HG02763 (cell line): ENCODE data around the gene MBD6.

ENCODE experiments used
- ATAC-seq: cut with Tn5 transposase; IDR thresholded peaks from one replicate; pipeline ENCODE4 v1.9.1; 2021; ENCODE audit warnings: mild to moderate bottlenecking, moderate library complexity; ENCODE audit not compliant: unreplicated experiment

The MBD6 gene, protein sequence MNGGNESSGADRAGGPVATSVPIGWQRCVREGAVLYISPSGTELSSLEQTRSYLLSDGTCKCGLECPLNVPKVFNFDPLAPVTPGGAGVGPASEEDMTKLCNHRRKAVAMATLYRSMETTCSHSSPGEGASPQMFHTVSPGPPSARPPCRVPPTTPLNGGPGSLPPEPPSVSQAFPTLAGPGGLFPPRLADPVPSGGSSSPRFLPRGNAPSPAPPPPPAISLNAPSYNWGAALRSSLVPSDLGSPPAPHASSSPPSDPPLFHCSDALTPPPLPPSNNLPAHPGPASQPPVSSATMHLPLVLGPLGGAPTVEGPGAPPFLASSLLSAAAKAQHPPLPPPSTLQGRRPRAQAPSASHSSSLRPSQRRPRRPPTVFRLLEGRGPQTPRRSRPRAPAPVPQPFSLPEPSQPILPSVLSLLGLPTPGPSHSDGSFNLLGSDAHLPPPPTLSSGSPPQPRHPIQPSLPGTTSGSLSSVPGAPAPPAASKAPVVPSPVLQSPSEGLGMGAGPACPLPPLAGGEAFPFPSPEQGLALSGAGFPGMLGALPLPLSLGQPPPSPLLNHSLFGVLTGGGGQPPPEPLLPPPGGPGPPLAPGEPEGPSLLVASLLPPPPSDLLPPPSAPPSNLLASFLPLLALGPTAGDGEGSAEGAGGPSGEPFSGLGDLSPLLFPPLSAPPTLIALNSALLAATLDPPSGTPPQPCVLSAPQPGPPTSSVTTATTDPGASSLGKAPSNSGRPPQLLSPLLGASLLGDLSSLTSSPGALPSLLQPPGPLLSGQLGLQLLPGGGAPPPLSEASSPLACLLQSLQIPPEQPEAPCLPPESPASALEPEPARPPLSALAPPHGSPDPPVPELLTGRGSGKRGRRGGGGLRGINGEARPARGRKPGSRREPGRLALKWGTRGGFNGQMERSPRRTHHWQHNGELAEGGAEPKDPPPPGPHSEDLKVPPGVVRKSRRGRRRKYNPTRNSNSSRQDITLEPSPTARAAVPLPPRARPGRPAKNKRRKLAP

DNA sequence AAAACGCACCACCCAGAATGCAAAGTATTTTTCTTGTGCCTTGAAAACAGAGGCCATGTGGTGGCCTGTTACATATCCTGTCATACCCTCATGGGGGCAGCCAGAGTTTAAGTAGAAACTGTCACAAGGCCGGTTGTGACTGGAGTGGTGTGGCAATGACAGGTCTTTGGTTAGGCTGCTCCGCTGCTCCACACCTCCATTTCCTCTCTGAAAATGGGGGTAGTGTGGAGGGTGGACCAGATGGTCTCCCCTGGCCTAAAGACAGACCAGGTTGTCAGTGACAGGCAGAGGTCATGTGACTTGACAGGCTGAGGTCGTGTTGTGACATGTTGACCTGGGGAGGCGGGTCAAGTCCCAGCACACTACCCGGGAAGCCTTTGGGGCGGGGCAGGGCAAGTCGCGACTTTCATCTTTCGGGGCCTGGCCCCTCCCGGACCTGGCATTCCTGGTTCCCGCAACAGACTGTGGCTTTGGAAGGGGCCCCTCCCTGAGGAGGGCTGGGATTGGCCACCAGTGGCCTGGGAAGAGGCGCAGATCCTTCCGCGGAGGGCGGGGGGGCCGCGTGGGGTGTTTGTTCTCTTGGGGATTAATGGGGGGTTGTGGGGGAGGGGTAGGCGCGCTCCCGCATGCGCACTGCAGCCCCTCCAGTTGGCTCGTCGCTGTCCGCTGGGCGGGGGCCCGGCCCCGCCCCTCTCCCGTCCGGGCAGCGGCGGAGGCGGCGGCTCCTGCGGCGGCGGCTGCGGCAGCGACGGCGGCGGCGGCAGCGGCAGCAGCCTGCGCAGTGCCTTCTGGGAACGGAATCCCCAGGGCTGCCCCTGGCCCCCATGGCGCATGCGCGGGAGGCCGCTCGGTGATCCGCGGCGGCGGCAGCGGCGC is at the start of gene MBD6:
MBD6 (plus strand) TSS at position 814 of the 876 bp plus-strand sequence. CDS start 1,480 bp downstream, outside the sequence.
- peak; percentile 39 for ATAC-seq

DNA sequence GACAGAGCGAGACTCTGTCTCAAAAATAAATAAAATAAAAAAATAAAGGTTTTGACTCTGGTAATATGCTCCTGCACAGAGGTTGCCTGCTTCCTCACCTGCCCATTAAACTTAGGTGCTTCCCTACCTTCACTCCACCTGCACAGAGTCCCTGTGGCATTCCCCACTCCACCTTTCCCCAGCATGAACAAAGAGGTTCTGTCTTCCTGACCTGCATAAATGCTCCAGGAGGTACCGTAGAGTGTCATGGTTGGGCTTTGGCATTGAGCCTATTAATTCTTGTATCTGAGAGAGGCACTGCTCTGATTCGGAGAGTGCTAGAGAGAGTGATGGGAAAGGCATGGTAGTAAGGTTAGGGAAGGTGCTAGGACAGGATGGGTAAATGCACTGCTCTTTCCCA is 49.2 kb upstream of the MBD6 start:
- no peak for ATAC-seq

DNA sequence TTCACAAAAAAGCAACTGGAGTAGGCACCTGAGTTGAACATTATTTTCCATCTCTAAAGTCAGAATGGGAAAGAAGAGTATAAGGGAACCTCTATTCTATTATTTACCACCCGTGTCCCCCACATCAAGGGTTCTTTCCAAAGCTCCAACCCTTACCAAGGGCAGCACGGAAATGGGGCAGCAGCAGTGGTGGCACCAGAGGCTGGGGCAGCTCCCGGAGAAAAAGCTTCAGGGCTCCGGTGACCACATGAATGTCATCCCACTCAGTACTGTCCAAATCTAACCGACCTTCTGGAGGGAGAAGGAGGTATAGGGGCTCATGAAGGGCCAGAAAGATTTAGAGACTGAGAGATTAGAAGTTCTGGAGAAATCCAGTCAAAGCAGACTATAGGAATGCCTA is 48.7 kb upstream of the MBD6 start:
- no peak for ATAC-seq

- no peak for ATAC-seq
These were observed 48.2 kb upstream of the MBD6 start for GRCh38 chr12:57474430-57474829.

DNA sequence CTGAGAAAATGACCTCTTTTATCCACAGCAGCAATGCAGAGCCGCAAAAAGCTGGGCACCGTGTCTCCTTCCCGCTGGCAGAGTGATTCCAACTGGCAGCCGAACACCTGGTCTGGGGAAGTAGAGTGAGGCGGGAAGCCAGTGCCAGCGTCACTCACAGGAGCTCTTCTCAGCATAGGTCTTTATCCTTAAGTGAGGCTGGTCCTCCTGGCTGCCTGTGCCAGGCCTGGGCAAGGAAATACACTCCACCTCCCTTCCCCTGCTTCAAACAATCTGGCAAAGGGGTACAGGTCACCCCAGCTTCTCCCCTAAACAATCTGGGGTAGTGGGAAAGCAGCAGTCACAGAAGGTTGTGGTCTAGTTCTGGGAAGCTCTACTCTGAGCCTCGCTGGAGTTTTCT is 47.8 kb upstream of the MBD6 start:
- no peak for ATAC-seq

DNA sequence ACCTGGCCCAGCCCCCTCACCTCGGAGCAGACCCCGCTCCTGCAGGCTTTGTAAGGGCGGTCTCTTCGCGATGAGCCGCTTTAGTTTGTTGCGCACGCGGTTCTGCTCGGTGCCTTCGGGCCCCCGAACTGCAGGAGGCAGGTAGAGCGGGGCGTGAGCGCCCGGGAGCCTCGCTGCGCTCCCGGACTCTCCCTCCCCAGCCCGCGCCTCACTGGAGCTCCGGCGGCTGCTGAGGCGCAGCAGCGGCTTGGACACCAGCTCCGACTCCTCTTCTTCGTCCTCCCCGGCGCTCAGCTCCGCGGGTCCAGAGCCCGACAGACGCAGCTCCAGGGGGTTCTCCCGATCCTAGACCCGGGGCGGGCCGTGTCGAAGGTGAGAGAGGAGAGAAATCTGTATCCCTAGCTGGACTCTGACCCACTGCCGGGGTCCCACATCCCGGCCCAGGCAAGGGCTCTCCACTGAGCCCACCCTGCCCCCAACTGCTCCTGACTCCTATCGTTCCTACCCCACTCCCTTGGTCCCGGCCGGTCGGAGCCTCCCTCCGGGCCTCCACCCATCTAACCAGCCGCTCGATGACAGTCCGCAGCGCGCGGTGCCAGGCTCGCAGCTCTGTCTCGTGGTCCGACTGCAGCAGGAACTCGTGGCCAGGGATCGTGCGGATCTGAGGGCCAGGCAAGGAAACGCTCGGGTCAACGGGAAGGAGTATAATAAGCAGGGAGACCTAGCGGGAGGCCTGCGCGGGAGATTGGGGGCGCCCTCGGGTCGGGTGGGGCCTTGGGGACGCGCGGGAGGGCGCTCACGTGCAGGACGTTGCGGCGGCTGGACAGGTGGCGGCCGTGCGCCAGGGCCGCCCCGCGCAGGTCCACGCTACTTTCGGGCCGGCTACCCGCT is 47.1 kb upstream of the MBD6 start:
- no peak for ATAC-seq

DNA sequence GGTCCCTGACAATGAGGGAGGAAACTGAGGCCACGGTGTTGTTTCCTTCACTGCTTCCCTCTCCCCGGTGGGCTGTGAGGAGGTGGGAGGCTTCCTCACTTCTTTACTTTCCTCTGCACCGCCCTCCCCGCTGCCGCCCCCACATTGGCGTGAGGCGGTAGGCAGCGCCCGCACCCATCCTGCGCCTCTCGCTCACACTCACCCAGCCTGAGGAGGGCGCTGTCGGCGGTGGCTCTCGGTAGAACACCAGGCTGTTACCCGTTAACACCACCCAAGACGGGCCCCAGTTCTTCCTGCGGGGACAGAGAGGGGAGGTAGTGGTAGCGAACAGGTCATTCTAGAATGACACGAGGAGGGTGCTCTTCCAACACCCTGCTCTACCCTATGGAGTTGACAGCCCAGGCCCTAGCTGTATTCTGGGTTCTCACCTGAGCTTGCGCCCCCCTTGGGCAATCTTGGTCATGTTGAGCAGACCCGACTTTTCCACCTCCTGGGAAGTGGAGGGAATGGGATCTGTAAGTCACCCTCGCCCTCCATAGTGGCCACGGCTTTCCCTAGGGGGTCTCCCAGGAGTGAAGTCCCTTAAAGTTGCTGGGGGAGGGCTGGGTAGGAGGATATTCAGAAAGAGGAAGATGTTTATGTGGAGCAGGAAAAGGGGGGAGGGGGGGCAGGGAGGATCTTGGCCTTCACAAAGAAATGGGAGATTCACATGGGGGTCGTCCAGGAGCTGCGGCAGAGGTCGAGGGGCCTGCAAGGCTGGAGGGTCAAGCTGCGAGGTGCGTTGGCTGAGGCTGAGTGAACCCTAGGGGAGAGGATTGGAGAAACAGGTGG is 46.2 kb upstream of the MBD6 start:
- ATAC-seq: peak; percentile 30

DNA sequence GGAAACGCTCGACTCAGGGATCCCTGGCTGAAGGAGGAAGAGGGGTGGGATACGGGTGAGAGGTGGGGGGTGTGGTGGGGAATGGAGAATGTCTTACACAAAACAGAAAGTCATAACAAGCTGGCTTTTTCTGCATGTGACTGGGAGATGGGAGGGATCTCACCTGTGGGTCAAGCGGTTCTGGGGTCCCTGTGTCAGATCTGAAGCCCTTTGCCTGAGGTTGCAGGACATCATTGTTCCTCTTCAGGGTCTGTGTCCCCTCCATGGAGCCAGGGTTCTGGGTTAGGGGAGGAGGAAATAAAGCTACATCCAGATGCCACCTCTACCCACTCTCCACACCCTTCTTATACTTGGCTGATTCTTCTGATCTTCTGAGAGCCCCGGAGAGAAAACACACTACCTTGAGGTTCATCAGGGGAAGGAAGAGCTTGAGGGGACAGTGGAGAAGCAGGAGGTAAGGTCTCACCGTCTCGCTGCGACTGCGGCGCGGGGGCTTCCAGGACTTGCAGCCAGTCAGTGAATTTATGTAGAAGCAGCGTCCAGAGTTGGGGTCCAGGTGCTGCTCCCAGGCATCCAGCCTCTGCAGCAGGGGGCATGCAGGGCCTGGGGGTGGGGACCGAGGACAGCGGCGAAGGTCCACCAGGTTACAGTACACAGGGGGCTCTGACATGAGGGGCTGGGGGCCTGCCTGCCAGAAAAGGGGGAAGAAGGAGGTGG is 45.5 kb upstream of the MBD6 start:
- ATAC-seq: no peak

- ATAC-seq: peak; percentile 37
These were observed 44.6 kb upstream of the MBD6 start for GRCh38 chr12:57477710-57478681.

- ATAC-seq: no peak
These were observed 43.6 kb upstream of the MBD6 start for GRCh38 chr12:57479043-57479375.

GRCh38 chr12:57479376-57480115 is 43.1 kb upstream of the MBD6 start, which contains the start of gene ARHGAP9:
TSS of gene ARHGAP9 (minus strand) at chr12:57479866. CDS start at chr12:57479406, 460 bp downstream.
- no peak for ATAC-seq

DNA sequence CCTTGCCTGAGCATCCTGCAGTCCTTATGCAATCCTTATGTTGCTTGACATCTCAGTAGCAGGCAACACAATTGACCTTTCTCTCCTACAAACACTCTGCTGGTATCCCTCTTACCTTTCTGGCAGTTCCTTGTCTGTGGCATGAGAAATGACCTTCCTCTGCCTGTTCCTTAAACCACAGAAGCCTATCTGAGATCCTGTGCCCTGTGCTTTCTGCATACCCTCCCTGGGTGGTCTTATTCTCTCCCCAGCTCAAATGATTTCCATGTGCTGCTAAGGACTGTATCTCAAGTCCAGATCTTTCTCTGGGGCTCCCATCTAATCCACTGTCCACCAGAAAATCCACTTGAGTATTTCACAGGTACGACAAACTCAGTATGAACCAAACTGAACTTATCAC is 41.0 kb upstream of the MBD6 start:
- ATAC-seq: no peak

- no peak for ATAC-seq
These were observed 39.2 kb upstream of the MBD6 start for GRCh38 chr12:57483466-57483865.

DNA sequence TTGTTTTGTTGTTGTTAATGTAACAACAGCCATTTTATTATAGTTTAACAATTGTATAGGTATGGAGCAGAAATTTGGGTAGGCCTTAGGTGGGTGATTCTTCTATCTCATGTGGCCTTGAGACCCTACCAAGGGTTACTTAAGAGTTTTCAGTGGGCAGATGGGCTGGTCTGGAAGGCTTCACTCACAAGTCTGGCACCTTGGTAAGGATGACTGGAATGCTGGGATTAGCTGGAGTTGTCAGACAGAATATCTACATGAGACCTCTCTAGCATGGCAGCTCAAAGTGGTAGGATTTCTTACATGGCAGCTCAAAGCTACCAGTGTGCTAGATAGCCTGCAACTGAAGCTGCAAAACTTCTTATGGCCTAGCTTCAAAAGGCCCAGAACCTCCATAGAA is 36.9 kb upstream of the MBD6 start:
- ATAC-seq: no peak

DNA sequence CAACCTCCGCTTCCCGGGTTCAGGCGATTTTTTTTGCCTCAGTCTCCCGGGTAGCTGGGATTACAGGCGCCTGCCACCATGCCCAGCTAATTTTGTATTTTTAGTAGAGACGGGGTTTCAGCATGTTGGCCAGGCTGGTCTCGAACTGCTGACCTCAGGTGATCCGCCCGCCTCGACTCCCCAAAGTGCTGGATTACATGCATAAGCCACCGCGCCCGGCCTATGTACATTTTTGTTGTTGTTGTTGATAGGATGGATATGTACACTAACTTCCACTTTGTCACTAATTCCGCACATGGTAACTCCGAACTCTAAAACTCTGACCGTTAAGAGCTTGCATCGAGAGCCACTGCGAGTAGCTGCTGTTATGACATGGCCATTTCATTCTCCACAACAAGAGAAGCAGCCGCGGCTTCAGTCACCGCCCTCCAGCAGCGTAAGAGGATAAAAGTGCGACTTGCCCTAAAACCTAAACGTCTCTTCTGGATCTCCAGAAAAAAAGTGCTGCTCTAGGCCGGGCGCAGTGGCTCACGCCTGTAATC is 35.5 kb upstream of the MBD6 start:
- ATAC-seq: no peak
